ENCODE data around the gene ADARB2.

ADARB2 gene

GRCh38 chr10:1745780-1746456 is 8.6 kb upstream of the ADARB2 start:
- H3K4me3 ChIP-seq (ENCODE audit: low read length) = no peak overlapping the region
- TF ChIP-seq ZNF274 (IDR thresholded peaks at IDR 0.05; ENCODE audit: low read depth, low read length) = no peak

GRCh38 chr10:1744524-1744923 is 7.2 kb upstream of the ADARB2 start:
- no peak for TF ChIP-seq ZNF274 (IDR thresholded peaks at IDR 0.05; ENCODE audit: low read depth, low read length)

GRCh38 chr10:1743141-1743540 is 5.8 kb upstream of the ADARB2 start:
- no peak for TF ChIP-seq ZNF274 (IDR thresholded peaks at IDR 0.05; ENCODE audit: low read depth, low read length)
- no peak overlapping the region for H3K4me3 ChIP-seq (ENCODE audit: low read length)

More at GRCh38 chr10:1744524-1744923, 7.2 kb upstream of the ADARB2 start:
- no peak overlapping the region for H3K4me3 ChIP-seq (ENCODE audit: low read length)

- no peak overlapping the region for H3K4me3 ChIP-seq (ENCODE audit: low read length)
- TF ChIP-seq ZNF274 (IDR thresholded peaks at IDR 0.05; ENCODE audit: low read depth, low read length) = no peak
Observed at GRCh38 chr10:1741450-1741849, 4.1 kb upstream of the ADARB2 start.

- peak overlapping the region; percentile 42; the same call in 1 of the 2 replicates for H3K4me3 ChIP-seq (ENCODE audit: low read length)
- no peak for TF ChIP-seq ZNF274 (IDR thresholded peaks at IDR 0.05; ENCODE audit: low read depth, low read length)
Observed at GRCh38 chr10:1739751-1740150, 2.4 kb upstream of the ADARB2 start.

- TF ChIP-seq ZNF274 (IDR thresholded peaks at IDR 0.05; ENCODE audit: low read depth, low read length) = no peak
- H3K4me3 ChIP-seq (ENCODE audit: low read length) = peak overlapping the region; percentile 65; the same call in 1 of the 2 replicates
Observed at GRCh38 chr10:1738950-1739349, 1.6 kb upstream of the ADARB2 start.

- H3K4me3 ChIP-seq (ENCODE audit: low read length) = peak overlapping the region; percentile 98
Observed at GRCh38 chr10:1736972-1737221, 428 bp downstream of the ADARB2 start.

GRCh38 chr10:1736144-1736971 is 967 bp downstream of the ADARB2 start:
- no peak for TF ChIP-seq ZNF274 (IDR thresholded peaks at IDR 0.05; ENCODE audit: low read depth, low read length)
- peak overlapping the region; percentile 98 for H3K4me3 ChIP-seq (ENCODE audit: low read length)

More at GRCh38 chr10:1736972-1737221, 428 bp downstream of the ADARB2 start:
- no peak for TF ChIP-seq ZNF274 (IDR thresholded peaks at IDR 0.05; ENCODE audit: low read depth, low read length)

GRCh38 chr10:1735562-1735961 is 1.8 kb downstream of the ADARB2 start:
- TF ChIP-seq ZNF274 (IDR thresholded peaks at IDR 0.05; ENCODE audit: low read depth, low read length) = no peak
- peak overlapping the region; percentile 98 for H3K4me3 ChIP-seq (ENCODE audit: low read length)

GRCh38 chr10:1734288-1734687 is 3.0 kb downstream of the ADARB2 start:
- H3K4me3 ChIP-seq (ENCODE audit: low read length) = peak overlapping the region; percentile 98; the same call in 1 of the 2 replicates
- TF ChIP-seq ZNF274 (IDR thresholded peaks at IDR 0.05; ENCODE audit: low read depth, low read length) = no peak

- no peak for TF ChIP-seq ZNF274 (IDR thresholded peaks at IDR 0.05; ENCODE audit: low read depth, low read length)
- H3K4me3 ChIP-seq (ENCODE audit: low read length) = peak overlapping the region; percentile 98
Observed at GRCh38 chr10:1733720-1734119, 3.6 kb downstream of the ADARB2 start.

GRCh38 chr10:1732564-1732996 is 4.7 kb downstream of the ADARB2 start:
- peak overlapping the region; percentile 62; the same call in 1 of the 2 replicates for H3K4me3 ChIP-seq (ENCODE audit: low read length)
- no peak for TF ChIP-seq ZNF274 (IDR thresholded peaks at IDR 0.05; ENCODE audit: low read depth, low read length)

- H3K4me3 ChIP-seq (ENCODE audit: low read length) = peak overlapping the region; percentile 28
- no peak for TF ChIP-seq ZNF274 (IDR thresholded peaks at IDR 0.05; ENCODE audit: low read depth, low read length)
Observed at GRCh38 chr10:1731592-1731991, 5.7 kb downstream of the ADARB2 start.

- no peak overlapping the region for H3K4me3 ChIP-seq (ENCODE audit: low read length)
- no peak for TF ChIP-seq ZNF274 (IDR thresholded peaks at IDR 0.05; ENCODE audit: low read depth, low read length)
Observed at GRCh38 chr10:1729751-1730150, 7.6 kb downstream of the ADARB2 start.

GRCh38 chr10:1726861-1727260 is 10.5 kb downstream of the ADARB2 start:
- TF ChIP-seq ZNF274 (IDR thresholded peaks at IDR 0.05; ENCODE audit: low read depth, low read length) = no peak

More at GRCh38 chr10:1726861-1727260, 10.5 kb downstream of the ADARB2 start:
- no peak overlapping the region for H3K4me3 ChIP-seq (ENCODE audit: low read length)
